GM18508 (cell line): Measurements from ENCODE around the gene TOX2.

Experiments used
- ATAC-seq: cut with Tn5 transposase; IDR thresholded peaks from one replicate; pipeline ENCODE4 v1.9.1; 2021; ENCODE audit warnings: moderate number of reproducible peaks; ENCODE audit not compliant: insufficient read depth, unreplicated experiment

TOX2 gene

DNA sequence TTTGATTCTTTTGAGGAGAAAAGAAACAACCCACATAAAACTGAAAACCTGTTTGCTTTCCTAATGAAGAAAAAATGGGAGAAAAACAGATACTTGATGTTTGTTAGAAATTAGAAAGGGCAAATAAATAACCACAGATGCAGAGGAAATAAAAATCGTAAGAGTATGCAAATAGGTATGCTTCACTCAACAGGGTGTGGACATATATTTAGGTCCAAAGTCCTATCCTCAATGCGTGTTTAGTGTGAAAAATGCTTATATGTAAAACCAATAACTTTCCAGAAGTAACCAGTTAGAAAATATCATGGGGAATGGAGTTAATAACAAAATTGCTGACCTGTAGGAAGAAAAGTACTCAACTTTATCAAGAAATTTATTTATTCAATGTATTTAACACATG is 135.7 kb downstream of the TOX2 start:
- ATAC-seq = no peak

DNA sequence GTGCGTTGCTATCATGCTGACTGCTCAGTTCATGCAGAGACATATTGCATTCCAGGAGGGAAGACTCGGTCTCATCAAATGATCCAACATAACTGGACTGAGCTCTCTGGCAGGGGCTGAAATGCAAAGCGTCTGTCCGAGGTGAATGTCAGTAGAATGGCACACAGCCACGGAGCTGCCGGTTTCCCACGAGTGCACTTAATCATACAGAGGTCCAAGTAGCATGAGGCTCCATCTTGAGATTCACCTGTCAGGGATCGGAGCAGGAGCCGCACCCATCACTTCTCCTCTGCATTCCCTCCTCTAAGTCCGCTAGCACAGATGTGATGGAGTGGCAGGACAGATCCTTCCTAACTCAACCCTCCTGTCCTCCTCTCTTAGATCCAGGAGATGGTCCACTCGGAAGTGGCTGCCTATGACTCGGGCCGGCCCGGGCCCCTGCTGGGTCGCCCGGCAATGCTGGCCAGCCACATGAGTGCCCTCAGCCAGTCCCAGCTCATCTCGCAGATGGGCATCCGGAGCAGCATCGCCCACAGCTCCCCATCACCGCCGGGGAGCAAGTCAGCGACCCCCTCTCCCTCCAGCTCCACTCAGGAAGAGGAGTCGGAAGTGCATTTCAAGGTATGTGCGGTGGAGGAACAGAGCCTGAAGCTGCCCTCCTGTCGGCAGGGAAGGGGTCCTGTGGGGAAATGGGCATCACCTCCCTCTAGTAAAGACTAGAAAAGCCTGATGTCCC is 136.4 kb downstream of the TOX2 start:
- no peak for ATAC-seq

DNA sequence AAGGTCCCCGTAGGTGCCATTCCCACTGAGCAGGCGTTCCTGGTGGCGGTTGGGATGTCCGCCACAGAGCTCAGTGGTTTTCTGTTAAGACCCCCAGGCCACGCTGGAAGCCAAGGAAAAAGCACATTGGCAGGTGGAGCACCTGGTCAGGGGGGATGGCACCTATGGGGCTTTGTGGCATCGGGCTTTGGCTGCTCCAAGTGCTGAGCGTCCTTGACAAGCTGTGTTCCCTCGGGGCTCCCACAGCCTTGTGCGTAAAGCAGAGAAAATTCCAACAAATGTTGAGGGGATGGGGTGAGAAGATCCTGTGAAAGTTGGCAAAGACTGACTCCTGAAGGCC is 137.0 kb downstream of the TOX2 start:
- no peak for ATAC-seq

DNA sequence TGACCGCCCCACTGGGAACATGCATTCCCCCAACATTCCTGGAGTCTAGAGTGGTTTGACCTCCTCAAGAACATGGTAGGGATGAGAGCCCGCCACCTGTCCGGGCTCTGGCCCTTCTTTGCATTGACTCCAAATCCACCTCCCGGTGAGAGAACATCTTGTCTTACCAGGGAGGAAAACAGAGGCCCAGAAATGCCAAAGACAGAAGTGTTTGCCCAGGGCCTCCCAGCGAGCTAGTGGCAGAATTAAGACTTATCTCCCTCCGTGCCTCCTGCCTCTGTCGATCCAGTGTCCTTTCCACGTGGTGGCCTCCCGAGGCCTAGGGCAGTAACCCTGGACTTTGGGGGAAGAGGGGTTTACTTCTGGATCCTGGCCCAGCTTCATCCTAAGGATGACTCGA is 137.5 kb downstream of the TOX2 start:
- no peak for ATAC-seq

DNA sequence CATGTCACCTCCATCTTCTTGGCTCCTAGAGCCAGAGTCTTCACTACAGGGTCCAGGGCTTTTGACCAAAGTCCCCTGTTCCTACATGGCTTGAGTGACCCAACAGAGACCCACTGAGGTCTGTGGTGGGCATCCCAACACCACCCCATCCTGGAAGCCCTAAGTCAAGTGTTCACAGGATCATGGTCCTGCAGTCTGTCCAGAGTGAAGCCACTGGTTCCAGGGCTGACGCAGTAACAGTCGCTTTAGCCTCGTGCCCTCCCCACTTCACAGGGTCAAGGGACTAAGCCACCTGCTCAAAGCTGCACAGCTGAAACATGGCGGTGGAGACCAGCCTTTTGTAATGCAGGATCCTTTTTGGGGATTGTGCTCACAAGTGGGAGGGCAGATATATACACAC is 138.4 kb downstream of the TOX2 start:
- no peak for ATAC-seq

DNA sequence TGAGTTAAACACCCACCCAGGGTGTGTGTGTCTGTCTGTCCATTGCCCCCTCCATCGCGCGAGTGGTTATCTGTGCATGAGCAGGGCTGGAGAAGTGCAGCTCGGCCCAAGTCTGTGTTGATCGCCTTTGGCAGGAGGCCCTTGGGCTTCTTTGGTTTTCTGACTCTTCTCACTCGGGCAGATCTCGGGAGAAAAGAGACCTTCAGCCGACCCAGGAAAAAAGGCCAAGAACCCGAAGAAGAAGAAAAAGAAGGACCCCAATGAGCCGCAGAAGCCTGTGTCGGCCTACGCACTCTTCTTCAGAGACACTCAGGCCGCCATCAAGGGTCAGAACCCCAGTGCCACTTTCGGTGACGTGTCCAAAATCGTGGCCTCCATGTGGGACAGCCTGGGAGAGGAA is 139.5 kb downstream of the TOX2 start:
- no peak for ATAC-seq

DNA sequence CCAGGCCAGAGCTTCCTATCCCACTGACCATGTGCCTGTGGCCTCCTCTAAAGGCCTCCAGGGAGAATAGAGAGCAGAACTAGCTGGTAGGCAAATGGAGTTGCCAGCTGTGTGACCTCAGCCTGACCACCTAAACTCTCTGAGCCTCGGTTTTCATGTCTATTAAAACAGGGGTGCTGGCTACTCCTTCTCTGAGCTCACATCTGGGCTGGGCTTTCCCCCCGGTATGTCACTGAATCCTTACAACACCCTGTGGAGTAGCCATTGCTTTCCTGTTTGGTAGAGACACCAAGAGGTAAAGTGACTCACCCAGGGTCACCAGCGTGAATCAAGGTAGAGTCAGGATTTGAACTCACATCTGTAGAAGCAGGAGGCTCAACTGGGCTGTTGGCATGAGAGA is 140.2 kb downstream of the TOX2 start:
- ATAC-seq = no peak

DNA sequence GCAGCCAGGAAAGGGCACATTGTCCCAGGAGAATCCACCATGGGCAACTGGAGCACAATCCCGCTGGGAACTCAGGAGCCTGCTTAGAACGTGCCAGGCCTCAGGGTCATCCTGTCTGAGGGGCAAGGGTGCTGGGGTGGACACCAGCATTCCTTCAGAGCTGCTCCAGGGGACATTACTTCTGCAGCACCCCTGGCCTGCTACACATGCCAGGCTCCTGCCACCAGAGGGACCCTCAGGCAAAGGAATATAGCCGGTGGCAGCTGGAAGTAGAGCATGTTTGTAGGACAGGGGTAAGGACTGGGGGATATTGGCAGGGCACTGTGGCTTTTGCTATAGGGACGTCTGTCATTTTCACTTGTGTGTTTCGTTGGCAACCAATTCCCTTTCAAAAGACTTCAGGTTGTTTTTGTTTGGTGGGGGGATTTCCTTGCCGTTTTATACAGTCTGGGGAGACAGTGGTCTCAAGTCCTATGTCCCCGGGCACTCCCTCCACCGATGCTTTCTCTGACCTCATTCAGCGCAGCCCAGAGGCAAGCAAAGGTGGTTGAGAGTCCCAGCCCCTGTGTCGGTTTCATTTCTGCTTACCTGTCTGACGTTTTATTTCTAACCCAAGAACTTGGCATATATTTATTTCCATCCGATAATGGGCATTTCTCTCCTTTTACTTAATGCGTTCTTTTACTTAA is 141.5 kb downstream of the TOX2 start:
- no peak for ATAC-seq

DNA sequence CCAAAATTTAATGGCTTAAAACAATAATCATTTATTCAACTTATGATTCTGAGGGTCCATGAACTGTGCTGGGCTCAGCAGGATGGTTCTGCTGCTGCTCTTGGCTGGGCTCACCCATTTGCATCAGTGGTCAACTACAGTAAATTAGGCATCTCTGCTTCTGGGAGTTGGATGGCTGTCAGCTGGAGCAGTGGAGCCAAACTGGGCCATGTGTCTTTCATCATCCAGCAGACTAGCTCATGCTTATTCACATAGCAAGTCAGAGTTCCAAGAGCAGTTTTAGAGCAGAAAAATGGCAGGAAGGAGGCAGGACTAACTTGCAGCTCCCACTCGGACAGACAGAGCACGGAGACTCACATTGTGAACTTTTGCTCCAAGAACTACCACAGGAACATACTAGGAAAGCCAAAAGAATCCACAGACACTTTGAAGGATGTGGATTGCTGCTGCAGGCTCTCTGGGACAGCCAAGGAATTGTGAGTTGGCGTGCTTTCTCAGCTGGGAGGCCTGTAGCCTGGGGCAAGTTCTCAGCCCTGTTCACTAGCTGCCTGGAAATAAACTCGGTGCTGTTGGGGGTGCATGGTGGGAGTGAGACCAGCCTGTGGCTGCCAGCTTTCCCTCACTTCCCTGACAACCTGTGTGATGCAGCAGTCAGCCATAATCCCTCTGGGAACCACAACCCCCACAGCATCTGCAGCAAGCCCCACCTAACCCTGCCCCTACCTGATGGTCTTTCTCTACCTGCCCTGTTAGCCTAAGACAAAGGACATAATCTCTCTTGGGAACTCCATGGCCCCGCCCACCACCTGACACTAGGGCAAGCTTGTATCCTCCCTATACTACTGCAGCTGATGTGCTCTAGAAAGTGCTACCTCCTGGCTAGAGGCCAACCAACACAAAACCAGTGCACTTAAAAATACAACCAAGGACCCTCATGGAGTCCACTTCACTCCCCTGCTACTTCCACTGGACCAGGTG is 143.3 kb downstream of the TOX2 start:
- no peak for ATAC-seq

DNA sequence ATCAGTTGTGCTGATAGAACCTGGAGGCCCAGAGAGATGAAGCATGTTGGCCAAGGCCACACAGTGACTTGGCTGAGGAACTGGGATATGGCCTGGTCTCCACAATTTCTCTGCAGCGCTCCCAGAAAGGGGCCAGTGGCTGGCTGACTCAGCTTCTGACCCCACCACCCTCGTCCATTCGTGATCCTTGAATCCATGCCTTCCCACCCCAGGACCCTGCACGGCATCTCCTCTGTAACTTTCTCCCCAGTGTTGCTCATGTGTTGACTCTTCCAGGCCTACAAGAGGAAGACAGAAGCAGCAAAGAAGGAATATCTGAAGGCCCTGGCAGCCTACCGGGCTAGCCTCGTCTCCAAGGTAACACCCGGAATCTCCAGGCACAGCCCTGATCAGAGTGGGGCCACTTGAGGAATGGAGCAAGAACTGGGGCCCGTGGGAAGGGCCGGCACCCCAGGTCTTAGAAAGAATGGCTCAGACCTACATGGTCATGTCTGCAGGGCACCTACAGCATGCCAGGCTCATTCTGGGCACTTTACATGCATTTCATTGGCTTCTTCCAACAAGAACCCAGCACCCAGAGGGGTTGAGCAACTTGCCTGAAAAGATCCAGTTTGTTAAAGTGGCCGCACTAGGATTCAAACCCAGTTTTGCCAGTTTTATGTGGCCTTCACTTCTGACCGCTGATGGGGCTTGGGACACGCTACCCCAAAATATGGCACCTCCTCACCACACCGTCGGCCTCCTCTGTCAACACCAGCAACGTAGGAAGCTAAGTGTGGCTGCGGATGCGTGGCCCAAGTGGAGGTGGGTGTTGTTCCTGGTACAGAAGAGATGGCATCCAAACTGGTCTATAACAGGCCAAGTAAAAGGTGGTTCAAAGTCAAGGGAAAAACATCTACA is 150.1 kb downstream of the TOX2 start:
- no peak for ATAC-seq

DNA sequence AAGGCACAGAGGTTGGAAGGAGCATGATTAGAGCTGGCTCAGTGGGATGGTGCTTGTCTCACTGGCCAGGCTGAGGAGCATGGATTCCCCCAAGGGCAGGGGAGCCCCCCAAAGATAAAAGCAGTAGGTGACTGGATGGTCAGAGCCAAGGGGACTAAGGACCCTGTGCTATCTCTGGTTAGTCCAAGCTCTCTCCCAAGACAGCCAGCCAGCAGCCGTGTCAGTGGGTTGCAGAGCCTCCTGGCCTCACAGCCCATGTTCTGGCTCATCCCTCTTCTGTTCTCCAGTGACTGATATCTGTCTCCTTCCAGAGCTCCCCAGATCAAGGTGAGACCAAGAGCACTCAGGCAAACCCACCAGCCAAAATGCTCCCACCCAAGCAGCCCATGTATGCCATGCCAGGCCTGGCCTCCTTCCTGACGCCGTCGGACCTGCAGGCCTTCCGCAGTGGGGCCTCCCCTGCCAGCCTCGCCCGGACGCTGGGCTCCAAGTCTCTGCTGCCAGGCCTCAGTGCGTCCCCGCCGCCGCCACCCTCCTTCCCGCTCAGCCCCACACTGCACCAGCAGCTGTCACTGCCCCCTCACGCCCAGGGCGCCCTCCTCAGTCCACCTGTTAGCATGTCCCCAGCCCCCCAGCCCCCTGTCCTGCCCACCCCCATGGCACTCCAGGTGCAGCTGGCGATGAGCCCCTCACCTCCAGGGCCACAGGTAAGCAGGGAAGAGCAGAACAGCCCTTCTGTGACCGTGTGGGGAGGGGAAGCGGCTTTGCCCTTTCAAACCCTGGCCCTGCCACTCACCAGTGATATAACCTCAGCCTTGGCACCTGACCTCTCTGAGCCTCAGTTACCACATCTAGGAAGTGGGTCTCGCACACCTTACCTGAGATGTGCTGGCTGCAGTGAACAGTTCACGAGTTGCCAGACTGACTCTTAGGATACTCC is 151.0 kb downstream of the TOX2 start:
- no peak for ATAC-seq

DNA sequence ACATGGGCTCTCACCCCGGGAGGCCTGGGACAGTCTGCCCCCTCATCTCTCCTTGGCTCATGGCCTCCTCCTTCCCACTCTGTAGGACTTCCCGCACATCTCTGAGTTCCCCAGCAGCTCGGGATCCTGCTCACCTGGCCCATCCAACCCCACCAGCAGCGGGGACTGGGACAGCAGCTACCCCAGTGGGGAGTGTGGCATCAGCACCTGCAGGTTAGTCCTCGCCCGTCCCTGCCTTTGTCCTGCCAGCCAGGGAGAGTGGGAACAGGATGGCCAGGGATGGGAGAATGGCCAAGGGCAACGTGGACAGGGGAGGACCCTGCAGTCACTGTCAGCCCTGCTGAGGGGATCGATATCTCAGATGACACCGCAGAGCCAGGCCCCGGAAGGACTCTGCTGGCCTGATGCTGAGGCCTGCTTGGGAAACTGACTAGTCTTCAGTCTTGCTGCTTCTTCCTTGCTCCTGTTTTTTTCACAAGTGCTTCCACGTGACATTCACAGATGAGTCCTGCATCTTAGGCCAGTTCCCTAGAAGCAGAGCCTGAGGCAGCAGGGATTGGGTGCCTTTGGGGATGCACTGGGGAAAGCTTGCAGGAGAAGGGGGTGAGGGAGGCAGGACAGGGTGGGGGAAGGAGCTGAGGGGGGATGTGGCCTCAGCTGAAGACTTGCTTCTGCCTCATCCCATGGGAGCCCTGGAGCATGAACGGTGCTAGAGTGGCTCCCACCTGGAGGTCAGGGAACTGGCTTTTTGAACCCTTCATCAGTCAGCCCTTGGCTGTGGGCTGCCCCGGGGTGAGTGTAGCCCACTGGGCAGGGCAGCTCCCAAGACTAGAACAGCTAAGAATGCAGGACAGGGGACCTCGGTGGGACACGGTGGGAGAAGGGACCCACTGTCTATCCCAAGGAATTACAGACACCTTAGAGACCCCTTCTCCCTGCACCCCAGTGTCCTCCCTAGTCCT is 152.3 kb downstream of the TOX2 start:
- ATAC-seq = no peak

DNA sequence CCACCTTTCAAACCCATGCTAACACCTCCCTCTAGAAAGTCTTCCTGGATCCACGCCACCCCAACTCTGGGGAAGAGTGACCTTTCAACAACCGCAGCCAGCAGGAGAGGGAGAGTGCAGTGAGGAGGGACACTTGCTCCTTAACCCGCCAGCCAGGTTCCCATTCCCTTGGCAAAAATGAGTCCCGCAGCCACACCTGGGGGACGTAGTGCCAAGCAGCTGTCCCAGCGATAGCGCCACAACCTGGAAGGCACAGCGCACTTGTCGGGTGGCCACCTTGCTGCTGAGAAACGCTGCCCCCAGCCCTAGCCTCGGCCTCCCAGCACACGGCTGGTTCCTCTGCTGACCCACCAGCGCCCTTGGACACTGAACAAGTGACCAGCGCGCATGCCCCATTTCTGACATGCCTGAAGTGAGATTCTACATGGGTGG is 153.0 kb downstream of the TOX2 start:
- no peak for ATAC-seq

DNA sequence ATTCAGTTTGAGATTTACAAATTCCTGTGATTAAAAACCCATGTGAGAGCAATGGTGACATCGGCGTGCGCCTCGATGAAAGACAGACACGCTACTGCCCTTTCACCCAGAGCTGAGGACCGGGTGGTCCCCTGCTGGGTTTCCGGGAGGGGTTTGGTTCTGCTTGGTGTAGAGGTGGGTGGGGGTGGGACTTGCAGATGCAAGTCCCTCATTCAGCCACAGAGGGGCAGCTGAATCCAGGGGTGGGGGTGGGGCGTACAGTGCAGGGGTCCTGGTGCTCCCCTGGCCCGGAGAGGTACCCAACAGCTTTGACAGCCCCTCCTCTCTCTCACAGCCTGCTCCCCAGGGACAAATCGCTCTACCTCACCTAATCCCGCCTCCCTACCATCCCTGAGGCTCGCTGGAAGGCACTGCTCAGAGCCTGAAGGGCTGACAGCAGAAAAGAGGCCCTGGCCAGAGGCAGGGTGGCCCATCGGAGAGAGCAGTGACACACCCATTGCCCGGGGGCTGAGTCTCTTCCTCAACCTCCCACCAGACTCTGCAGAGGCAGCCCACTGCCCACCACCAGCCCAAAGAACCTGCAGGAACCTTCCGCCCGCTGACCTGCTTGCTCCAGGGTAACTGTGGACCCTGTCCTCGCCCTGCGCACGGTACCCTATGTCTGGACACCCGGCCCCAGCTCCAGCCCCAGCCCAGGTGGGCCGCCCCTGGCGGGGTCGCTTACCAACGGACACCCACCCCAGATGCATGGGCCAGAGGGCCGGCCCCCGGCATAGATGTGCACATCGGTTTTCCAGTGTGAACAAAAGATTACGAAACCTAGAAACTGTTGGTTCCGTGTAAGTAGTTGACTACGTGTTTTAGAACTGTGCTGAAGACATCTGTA is 153.9 kb downstream of the TOX2 start:
- no peak for ATAC-seq

DNA sequence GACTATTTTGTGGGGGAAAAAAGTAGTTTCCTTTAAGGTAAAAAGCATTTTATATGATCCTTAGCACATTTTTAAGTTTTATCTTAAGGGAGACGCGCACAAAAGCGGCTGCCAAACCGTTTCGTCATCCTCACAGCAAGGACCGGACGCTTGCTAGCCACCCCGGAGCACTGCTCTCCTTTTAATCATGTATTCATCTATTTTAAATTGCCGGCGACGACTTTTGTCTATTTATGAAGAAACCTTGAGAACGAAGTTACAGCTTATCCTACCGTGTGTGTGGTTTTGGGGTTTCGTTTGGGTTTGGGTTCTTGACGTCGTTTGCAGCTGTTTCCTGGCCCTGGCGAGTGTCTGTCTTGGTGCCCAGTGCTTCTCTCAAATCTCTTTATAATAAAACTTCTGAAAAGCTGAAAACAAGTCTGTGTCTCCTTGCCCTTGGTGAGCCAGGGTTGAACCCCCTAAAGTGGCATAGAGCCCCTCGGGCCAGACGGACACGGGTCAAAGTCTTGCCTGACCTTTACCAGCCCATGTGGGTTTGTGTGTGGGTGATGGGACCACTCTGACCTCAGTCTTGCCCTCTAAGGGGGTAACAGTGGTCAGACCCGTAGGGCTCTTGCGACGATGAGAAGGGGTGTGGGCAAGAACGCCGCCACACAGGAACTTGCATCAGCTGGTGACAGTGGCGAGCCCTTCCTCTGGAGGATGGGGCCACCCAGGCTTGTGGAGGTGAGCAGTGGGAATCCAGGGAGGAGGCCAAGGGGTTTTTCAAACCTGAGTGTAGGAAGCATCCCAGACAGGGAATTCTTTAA is 154.8 kb downstream of the TOX2 start:
- ATAC-seq = no peak
